WERI-Rb-1 (cell line): Measurements from ENCODE around the gene UCK2.

Experiments
- DNase-seq: peaks from one replicate; pipeline ENCODE4 v3.0.0-alpha.2; 2020
- H3K27ac ChIP-seq: fragments of 250-450 bp; sonication (Bioruptor Pico); 2 replicates; pipeline ENCODE4 v1.5.1; 2020; ENCODE audit warnings: mild to moderate bottlenecking, moderate library complexity
- H3K27me3 ChIP-seq: fragments of 250-450 bp; sonication (Bioruptor Pico); 2 replicates; pipeline ENCODE4 v1.5.1; 2021; ENCODE audit warnings: mild to moderate bottlenecking, low read depth, moderate library complexity; ENCODE audit not compliant: insufficient read depth, severe bottlenecking
- H3K36me3 ChIP-seq: fragments of 250-450 bp; sonication (Bioruptor Pico); 2 replicates; pipeline ENCODE4 v1.5.1; 2020; ENCODE audit warnings: mild to moderate bottlenecking, moderate library complexity
- H3K4me3 ChIP-seq: 2 replicates; pipeline ENCODE4 v1.5.1; 2011; ENCODE audit warnings: low read depth, mild to moderate bottlenecking, control low read depth, low read length
- H3K9me3 ChIP-seq: fragments of 250-450 bp; sonication (Bioruptor Pico); 2 replicates; pipeline ENCODE4 v1.5.1; 2021; ENCODE audit warnings: mild to moderate bottlenecking, moderate library complexity; ENCODE audit not compliant: severe bottlenecking
- TF ChIP-seq, protein P1 (sequence below): IDR thresholded peaks from 2 replicates; pipeline ENCODE4 v1.5.1; 2011; ENCODE audit warnings: low read depth, mild to moderate bottlenecking, control low read depth, inconsistent platforms, low read length

The UCK2 gene

GRCh38 chr1:165855010-165855838 is 27.8 kb downstream of the UCK2 start:
- no peaks in the 10 kb centered on the region for H3K9me3 ChIP-seq
- TF ChIP-seq, protein P1, sequence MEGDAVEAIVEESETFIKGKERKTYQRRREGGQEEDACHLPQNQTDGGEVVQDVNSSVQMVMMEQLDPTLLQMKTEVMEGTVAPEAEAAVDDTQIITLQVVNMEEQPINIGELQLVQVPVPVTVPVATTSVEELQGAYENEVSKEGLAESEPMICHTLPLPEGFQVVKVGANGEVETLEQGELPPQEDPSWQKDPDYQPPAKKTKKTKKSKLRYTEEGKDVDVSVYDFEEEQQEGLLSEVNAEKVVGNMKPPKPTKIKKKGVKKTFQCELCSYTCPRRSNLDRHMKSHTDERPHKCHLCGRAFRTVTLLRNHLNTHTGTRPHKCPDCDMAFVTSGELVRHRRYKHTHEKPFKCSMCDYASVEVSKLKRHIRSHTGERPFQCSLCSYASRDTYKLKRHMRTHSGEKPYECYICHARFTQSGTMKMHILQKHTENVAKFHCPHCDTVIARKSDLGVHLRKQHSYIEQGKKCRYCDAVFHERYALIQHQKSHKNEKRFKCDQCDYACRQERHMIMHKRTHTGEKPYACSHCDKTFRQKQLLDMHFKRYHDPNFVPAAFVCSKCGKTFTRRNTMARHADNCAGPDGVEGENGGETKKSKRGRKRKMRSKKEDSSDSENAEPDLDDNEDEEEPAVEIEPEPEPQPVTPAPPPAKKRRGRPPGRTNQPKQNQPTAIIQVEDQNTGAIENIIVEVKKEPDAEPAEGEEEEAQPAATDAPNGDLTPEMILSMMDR = no peak
- H3K36me3 ChIP-seq = no peaks in the 10 kb centered on the region; the same call in 1 of the 2 replicates
- H3K27me3 ChIP-seq = no peaks in the 10 kb centered on the region
- no peak for DNase-seq
- H3K27ac ChIP-seq = no peak overlapping the region
- no peak overlapping the region for H3K4me3 ChIP-seq

DNA sequence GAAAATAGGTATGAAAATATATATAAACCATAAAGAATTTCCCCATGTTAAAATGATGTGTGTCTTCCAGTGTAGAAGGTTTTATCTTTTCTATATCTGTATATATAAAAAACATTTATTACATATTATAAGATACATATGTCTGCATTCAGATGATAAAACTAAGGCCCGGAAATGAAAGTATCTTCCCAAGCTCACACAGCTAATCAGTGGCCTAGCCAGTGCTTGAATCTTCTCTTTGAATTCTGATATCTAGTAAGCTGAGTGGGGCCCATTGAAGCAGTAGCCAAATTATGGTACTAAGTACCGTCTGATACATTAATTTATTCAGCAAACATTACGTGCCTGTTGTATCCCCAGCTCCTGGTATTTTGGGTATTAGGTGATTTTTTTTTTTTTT is 28.6 kb downstream of the UCK2 start:
- Histone ChIP-seq H3K27ac (no peak overlapping the region), H3K9me3 (no peaks in the 10 kb centered on the region), H3K27me3 (no peaks in the 10 kb centered on the region), H3K36me3 (no peaks in the 10 kb centered on the region; the same call in 1 of the 2 replicates), H3K4me3 (no peak overlapping the region)
- TF ChIP-seq, protein P1 = no peak
- DNase-seq = no peak

- DNase-seq = no peak
- Histone ChIP-seq H3K27ac (no peak overlapping the region), H3K27me3 (no peaks in the 10 kb centered on the region), H3K4me3 (no peak overlapping the region), H3K9me3 (no peaks in the 10 kb centered on the region), H3K36me3 (no peaks in the 10 kb centered on the region; the same call in 1 of the 2 replicates)
- TF ChIP-seq, protein P1 = no peak
Measured at GRCh38 chr1:165856606-165857005, 29.2 kb downstream of the UCK2 start.

- H3K27me3 ChIP-seq = no peaks in the 10 kb centered on the region
- H3K36me3 ChIP-seq = no peaks in the 10 kb centered on the region; the same call in 1 of the 2 replicates
- no peak overlapping the region for H3K27ac ChIP-seq
- TF ChIP-seq, protein P1 = no peak
- no peak for DNase-seq
- no peak overlapping the region for H3K4me3 ChIP-seq
- no peaks in the 10 kb centered on the region for H3K9me3 ChIP-seq
Measured at GRCh38 chr1:165857046-165857801, 29.8 kb downstream of the UCK2 start.

DNA sequence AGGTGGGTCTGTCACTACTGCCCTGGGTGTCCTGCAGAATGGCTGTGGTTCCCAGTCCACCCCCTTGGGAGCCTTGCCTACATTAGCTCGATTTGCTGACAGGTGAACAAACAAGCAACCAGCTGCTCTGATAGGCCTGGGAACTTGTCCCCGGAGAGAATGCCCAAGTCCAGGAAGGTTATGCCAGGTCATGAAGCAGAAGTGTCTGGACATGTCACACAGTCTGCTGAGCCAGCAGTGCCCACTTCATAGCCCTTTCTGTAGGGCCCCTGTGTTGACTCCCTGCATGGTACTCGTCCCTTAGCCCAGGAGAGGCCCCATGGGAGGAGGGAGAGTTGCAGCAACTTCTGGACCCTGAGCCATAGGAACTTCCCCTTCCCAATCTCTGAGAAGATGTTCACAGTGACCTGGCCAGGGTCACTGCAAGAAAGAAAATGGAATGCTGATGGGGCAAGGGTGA is 31.0 kb downstream of the UCK2 start:
- TF ChIP-seq, protein P1 = no peak
- H3K27ac ChIP-seq = no peak overlapping the region
- DNase-seq = no peak

More for the DNA sequence above, 31.0 kb downstream of the UCK2 start:
- no peaks in the 10 kb centered on the region for H3K27me3 ChIP-seq
- no peak overlapping the region for H3K4me3 ChIP-seq
- H3K9me3 ChIP-seq = no peaks in the 10 kb centered on the region
- peaks cover 2% of the 10 kb centered on the region; the same call in 1 of the 2 replicates for H3K36me3 ChIP-seq
